Right lobe of liver (tissue), 4 donors: ENCODE results near the gene SETX.

ENCODE experiments used
- CTCF ChIP-seq, 4 donors: fragments of 200-600 bp in 3 of 4; fragments of 450-650 bp in 1 of 4; IDR thresholded peaks; one replicate each; pipeline versions ENCODE4 v1.5.1 to v1.8.0; 2016 to 2022; ENCODE audit warnings: antibody characterized with exemption in 4 of 4, mild to moderate bottlenecking in 2 of 4
- POLR2A ChIP-seq: fragments of 450-650 bp; IDR thresholded peaks from one replicate; pipeline ENCODE4 v1.6.1; 2017; ENCODE audit warnings: antibody characterized with exemption, mild to moderate bottlenecking
- donor health status: DM: no; HTN: no; CAD: no.
- donor health status: DM: no; HTN: no; CAD: no.
- donor health status: DM: no; HTN: yes; CAD: no.

DNA sequence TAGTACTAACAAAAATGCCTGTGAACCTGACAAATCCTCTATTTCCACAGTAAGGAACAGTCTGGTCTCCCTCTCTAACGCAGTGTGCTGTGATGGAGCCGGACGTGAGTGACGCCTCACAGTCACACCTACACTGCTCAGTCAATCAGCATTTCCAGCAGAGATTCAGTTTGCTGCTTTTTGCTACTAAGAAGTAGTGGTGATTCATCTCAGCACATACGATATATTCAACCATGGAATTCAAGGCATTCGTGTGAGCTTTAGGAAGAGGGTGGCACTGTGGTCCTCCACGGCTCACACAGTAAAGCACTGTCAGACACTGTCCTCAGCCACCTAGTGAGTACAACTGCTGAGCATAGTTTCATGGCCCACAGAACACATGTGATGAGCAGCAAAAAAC is 70.9 kb downstream of the SETX start:
- no peak for TF ChIP-seq CTCF (IDR thresholded peaks at IDR 0.05)
- TF ChIP-seq POLR2A, result no peak
